H9 (cell line): ENCODE measurements around the gene FHIT. TPM values are rescaled to one million over a fixed set of nuclear protein-coding genes. Genes with fewer than 3 reads are reported as not detected.

Source experiments
- DNase-seq: peaks from one replicate; pipeline ENCODE4 v3.0.0-alpha.2; 2017
- H2AFZ ChIP-seq: one replicate; pipeline ENCODE4 v1.6.1; 2013; ENCODE audit warnings: mild to moderate bottlenecking, low read length, control low read depth, moderate library complexity
- H2AK5ac ChIP-seq: 2 replicates; pipeline ENCODE4 v1.6.1; 2013; ENCODE audit warnings: low read length, control low read depth, mixed read lengths; ENCODE audit not compliant: insufficient read length
- H2BK120ac ChIP-seq: one replicate; pipeline ENCODE4 v1.6.1; 2013; ENCODE audit warnings: low read depth, mild to moderate bottlenecking, low read length, control low read depth, inconsistent platforms; ENCODE audit not compliant: poor library complexity, severe bottlenecking
- H2BK12ac ChIP-seq: 2 replicates; pipeline ENCODE4 v1.6.1; 2013; ENCODE audit warnings: low read length, control low read depth, mixed read lengths, low read depth; ENCODE audit not compliant: insufficient read length
- H2BK15ac ChIP-seq: 2 replicates; pipeline ENCODE4 v1.6.1; 2013; ENCODE audit warnings: low read depth, low read length, control low read depth
- H2BK20ac ChIP-seq: one replicate; pipeline ENCODE4 v1.6.1; 2013; ENCODE audit warnings: low read depth, mild to moderate bottlenecking, low read length, control low read depth, inconsistent platforms; ENCODE audit not compliant: poor library complexity, severe bottlenecking
- H2BK5ac ChIP-seq: 2 replicates; pipeline ENCODE4 v1.6.1; 2013; ENCODE audit warnings: low read length, control low read depth, mixed read lengths; ENCODE audit not compliant: insufficient read length
- H3K14ac ChIP-seq: 2 replicates; pipeline ENCODE4 v1.6.1; 2013; ENCODE audit warnings: low read length, control low read depth; ENCODE audit not compliant: insufficient read depth
- H3K18ac ChIP-seq: 2 replicates; pipeline ENCODE4 v1.6.1; 2013; ENCODE audit warnings: low read depth, mild to moderate bottlenecking, mixed read lengths, low read length, control low read depth; ENCODE audit not compliant: insufficient read length
- H3K23ac ChIP-seq: 2 replicates; pipeline ENCODE4 v1.6.1; 2013; ENCODE audit warnings: low read length, control low read depth, mixed read lengths, low read depth; ENCODE audit not compliant: insufficient read length
- H3K23me2 ChIP-seq: 2 replicates; pipeline ENCODE4 v1.6.1; 2013; ENCODE audit warnings: low read depth, mild to moderate bottlenecking, mixed read lengths, low read length, control low read depth; ENCODE audit not compliant: insufficient read length, poor library complexity, severe bottlenecking
- H3K27ac ChIP-seq: 2 replicates; pipeline ENCODE4 v1.5.1; 2013; ENCODE audit warnings: low read length, control low read depth, mixed read lengths, low read depth; ENCODE audit not compliant: insufficient read length
- H3K27me3 ChIP-seq: 2 replicates; pipeline ENCODE4 v1.6.1; 2013; ENCODE audit warnings: low read length, control low read depth, inconsistent platforms; ENCODE audit not compliant: insufficient read depth
- H3K4ac ChIP-seq: 2 replicates; pipeline ENCODE4 v1.6.1; 2013; ENCODE audit warnings: low read depth, mild to moderate bottlenecking, control low read depth, inconsistent platforms, low read length, moderate library complexity
- H3K4me1 ChIP-seq: 2 replicates; pipeline ENCODE4 v1.6.1; 2013; ENCODE audit warnings: low read length, control low read depth, inconsistent platforms; ENCODE audit not compliant: insufficient read depth
- H3K4me2 ChIP-seq: 2 replicates; pipeline ENCODE4 v1.6.1; 2013; ENCODE audit warnings: low read length, control low read depth, mixed read lengths; ENCODE audit not compliant: insufficient read length, insufficient read depth
- H3K56ac ChIP-seq: 2 replicates; pipeline ENCODE4 v1.6.1; 2013; ENCODE audit warnings: low read depth, mild to moderate bottlenecking, mixed read lengths, low read length, control low read depth; ENCODE audit not compliant: insufficient read length
- H3K79me1 ChIP-seq: 2 replicates; pipeline ENCODE4 v1.6.1; 2013; ENCODE audit warnings: low read depth, mild to moderate bottlenecking, moderate library complexity, low read length, control low read depth, inconsistent platforms; ENCODE audit not compliant: insufficient read depth, poor library complexity, severe bottlenecking
- H3K79me2 ChIP-seq: 2 replicates; pipeline ENCODE4 v1.6.1; 2013; ENCODE audit warnings: low read length, control low read depth, inconsistent platforms; ENCODE audit not compliant: insufficient read depth
- H3K9ac ChIP-seq: 2 replicates; pipeline ENCODE4 v1.6.1; 2013; ENCODE audit warnings: low read length, control low read depth, mixed read lengths; ENCODE audit not compliant: insufficient read length; ENCODE audit errors: extremely low read depth
- H3K9me3 ChIP-seq: one replicate; pipeline ENCODE4 v1.6.1; 2013; ENCODE audit warnings: low read depth, low read length, inconsistent platforms; ENCODE audit not compliant: control insufficient read depth
- H3T11ph ChIP-seq: one replicate; pipeline ENCODE4 v1.6.1; 2013; ENCODE audit warnings: mild to moderate bottlenecking, low read length, control low read depth, inconsistent platforms
- H4K20me1 ChIP-seq: one replicate; pipeline ENCODE4 v1.6.1; 2013; ENCODE audit not compliant: control insufficient read depth, insufficient read length, insufficient read depth
- H4K5ac ChIP-seq: 2 replicates; pipeline ENCODE4 v1.6.1; 2013; ENCODE audit warnings: low read depth, mild to moderate bottlenecking, mixed read lengths, low read length, control low read depth; ENCODE audit not compliant: insufficient read length
- H4K8ac ChIP-seq: replicated peaks from 2 replicates; pipeline ENCODE4 v1.6.1; 2013; ENCODE audit warnings: low read length, control low read depth, mixed read lengths, low read depth; ENCODE audit not compliant: insufficient read length
- H4K91ac ChIP-seq: 2 replicates; pipeline ENCODE4 v1.6.1; 2013; ENCODE audit warnings: low read depth, mild to moderate bottlenecking, moderate library complexity, mixed read lengths, low read length, control low read depth; ENCODE audit not compliant: insufficient read length
- H3K27ac Mint-ChIP-seq, 3 experiments: 2 replicates in 2 of 3; 3 replicates in 1 of 3; pipeline ENCODE4 v1.8.0; 2020 to 2021; ENCODE audit warnings: mixed read lengths in 3 of 3, mild to moderate bottlenecking in 1 of 3, moderate library complexity in 1 of 3
- H3K27me3 Mint-ChIP-seq: 2 replicates; pipeline ENCODE4 v1.8.0; 2021; ENCODE audit warnings: low read depth, mild to moderate bottlenecking, moderate library complexity, mixed read lengths
- H3K36me3 Mint-ChIP-seq, 3 experiments: 2 replicates in 2 of 3; 3 replicates in 1 of 3; pipeline ENCODE4 v1.8.0; 2020 to 2021; ENCODE audit warnings: low read depth in 3 of 3, mixed read lengths in 3 of 3; ENCODE audit not compliant: insufficient read depth in 1 of 3
- H3K4me1 Mint-ChIP-seq, 2 experiments: 2 replicates each; pipeline ENCODE4 v1.8.0; 2020; ENCODE audit warnings: mixed read lengths in 2 of 2
- H3K4me3 Mint-ChIP-seq, 2 experiments: 2 replicates in 1 of 2; 3 replicates in 1 of 2; pipeline ENCODE4 v1.8.0; 2020 to 2021; ENCODE audit warnings: mild to moderate bottlenecking in 2 of 2, mixed read lengths in 2 of 2, moderate library complexity in 1 of 2
- H3K9me3 Mint-ChIP-seq, 2 experiments: 2 replicates in 1 of 2; 3 replicates in 1 of 2; pipeline ENCODE4 v1.8.0; 2020; ENCODE audit warnings: mild to moderate bottlenecking in 2 of 2, mixed read lengths in 2 of 2, moderate library complexity in 1 of 2
- WGBS: extraction: QIAGEN DNeasy Blood & Tissue Kit; methylation state at CpG from one replicate; pipeline ENCODE4 v1.1.7; 2013; ENCODE audit warnings: missing lambda C conversion rate, low lambda C conversion rate, mixed read lengths; ENCODE audit not compliant: insufficient read length; ENCODE audit errors: extremely low coverage; 5-methylcytosine and 5-hydroxymethylcytosine counted together
- total RNA-seq: library from RNA; stranded (reverse); gene quantifications from 2 replicates; pipeline ENCODE4 v1.2.1, GENCODE V29; 2021
- TF ChIP-seq, protein P1 (sequence below): fragments of 200-600 bp; sonication (generic); conservative IDR thresholded peaks from 3 replicates; pipeline ENCODE4 v1.8.0; 2021; ENCODE audit warnings: antibody characterized with exemption, mild to moderate bottlenecking

Gene FHIT
- total RNA-seq, 1 experiment from 2014 or later = 3.0 TPM

DNA sequence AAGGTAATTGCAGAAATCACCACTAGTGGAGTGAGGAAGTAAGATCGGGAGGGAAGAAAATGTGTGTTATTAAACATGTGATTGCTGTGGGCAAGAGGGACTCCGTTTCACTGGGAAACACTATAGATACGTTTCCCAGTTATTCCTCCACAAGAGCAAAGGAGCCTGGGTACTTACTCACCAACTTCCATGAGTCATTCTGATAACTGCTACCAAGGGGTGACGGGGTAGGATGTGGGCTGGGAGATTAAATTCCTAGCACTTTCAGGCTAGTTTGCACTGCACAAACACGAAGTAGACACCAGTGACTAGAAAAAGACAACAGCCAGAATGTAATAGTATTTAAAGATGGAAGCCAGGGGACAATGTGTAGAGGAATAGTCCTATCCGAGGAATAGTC is 1388.6 kb downstream of the FHIT start:
- H4K91ac ChIP-seq = no peak overlapping the region
- peaks cover 1% of the 10 kb centered on the region; the same call in 1 of the 2 replicates for H3K27me3 Mint-ChIP-seq

More for the DNA sequence above, 1388.6 kb downstream of the FHIT start:
- H3K23ac ChIP-seq = no peak overlapping the region
- no peak overlapping the region for H2BK20ac ChIP-seq
- no peak overlapping the region for H3K56ac ChIP-seq
- DNase-seq = no peak
- H3K23me2 ChIP-seq = no peaks in the 10 kb centered on the region
- H3K79me1 ChIP-seq = no peaks in the 10 kb centered on the region
- H2AK5ac ChIP-seq = no peak overlapping the region
- Mint-ChIP-seq H3K27ac (no peak overlapping the region), H3K9me3 (peaks cover 3 to 9% of the 10 kb centered on the region in 2 experiments; a peak in 4 of 5 replicates), H3K4me1 (peaks cover 2 to 3% of the 10 kb centered on the region in 2 experiments; a peak in 1 of 4 replicates), H3K36me3 (no peaks in the 10 kb centered on the region; a peak in 3 of 7 replicates), H3K4me3 (no peak overlapping the region)
- H3K27ac ChIP-seq = no peak overlapping the region
- H2BK5ac ChIP-seq = no peak overlapping the region
- WGBS = no CpG with 5 or more reads among the region's 6 CpGs
- H3K18ac ChIP-seq = no peak overlapping the region
- H3K14ac ChIP-seq = no peak overlapping the region
- H3K9ac ChIP-seq = no peak overlapping the region
- no peaks in the 10 kb centered on the region for H3K27me3 ChIP-seq
- H3K4me2 ChIP-seq = no peak overlapping the region
- TF ChIP-seq, protein P1, sequence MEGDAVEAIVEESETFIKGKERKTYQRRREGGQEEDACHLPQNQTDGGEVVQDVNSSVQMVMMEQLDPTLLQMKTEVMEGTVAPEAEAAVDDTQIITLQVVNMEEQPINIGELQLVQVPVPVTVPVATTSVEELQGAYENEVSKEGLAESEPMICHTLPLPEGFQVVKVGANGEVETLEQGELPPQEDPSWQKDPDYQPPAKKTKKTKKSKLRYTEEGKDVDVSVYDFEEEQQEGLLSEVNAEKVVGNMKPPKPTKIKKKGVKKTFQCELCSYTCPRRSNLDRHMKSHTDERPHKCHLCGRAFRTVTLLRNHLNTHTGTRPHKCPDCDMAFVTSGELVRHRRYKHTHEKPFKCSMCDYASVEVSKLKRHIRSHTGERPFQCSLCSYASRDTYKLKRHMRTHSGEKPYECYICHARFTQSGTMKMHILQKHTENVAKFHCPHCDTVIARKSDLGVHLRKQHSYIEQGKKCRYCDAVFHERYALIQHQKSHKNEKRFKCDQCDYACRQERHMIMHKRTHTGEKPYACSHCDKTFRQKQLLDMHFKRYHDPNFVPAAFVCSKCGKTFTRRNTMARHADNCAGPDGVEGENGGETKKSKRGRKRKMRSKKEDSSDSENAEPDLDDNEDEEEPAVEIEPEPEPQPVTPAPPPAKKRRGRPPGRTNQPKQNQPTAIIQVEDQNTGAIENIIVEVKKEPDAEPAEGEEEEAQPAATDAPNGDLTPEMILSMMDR = no peak
- no peaks in the 10 kb centered on the region for H3K9me3 ChIP-seq
- peaks cover 2% of the 10 kb centered on the region for H4K20me1 ChIP-seq
- no peak overlapping the region for H3T11ph ChIP-seq
- H3K4ac ChIP-seq = no peak overlapping the region
- no peak overlapping the region for H2BK12ac ChIP-seq
- H2BK15ac ChIP-seq = no peak overlapping the region
- no peak overlapping the region for H2AFZ ChIP-seq
- no peaks in the 10 kb centered on the region for H3K79me2 ChIP-seq
- H4K5ac ChIP-seq = no peak overlapping the region
- H4K8ac ChIP-seq = no peak overlapping the region
- no peaks in the 10 kb centered on the region for H3K4me1 ChIP-seq
- H2BK120ac ChIP-seq = no peak overlapping the region
